Measurements from ENCODE around the gene SMYD3.
"Not testable (repeated sequence)": the region's sequence is repeated elsewhere in the genome, so short reads cannot be mapped to it uniquely, and the experiment has no call there.

The SMYD3 gene

DNA sequence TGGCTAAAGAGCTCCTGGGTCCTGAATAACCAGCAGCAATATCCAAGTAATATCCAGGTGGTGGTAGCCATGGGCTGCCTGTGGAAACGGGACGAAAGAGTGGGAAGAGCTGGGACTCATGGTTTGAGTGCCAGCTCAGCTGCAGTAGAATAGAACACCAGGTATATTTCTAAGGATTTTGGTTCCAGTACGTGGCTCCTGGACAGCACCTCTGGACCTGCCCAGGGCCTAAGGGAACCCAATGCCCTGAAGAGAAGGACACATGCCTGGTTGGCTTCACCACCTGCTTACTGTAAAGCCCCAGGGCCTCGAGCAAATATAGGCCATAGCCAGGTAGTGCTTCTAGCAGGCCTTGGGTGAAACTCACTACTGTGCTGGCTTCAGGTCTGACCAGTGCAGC lies 785.6 kb downstream of the SMYD3 start:
- no peak for DNase-seq

DNA sequence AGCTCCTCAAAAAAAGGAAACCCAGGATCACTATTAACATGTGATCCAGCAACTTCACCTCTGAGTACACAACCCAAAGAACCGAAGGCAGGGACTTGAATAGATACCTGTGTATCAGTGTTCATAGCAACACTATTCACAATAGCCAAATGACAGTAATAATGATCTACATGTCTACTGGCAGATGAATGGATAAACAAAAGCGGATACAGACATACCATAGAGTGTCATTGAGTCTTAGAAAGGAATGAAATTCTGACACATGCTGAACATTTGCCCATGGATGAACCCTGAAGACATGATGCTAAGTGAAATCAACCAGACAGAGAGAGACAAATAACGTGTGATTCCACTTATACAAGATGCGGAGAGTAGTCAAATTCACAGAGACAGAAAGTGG lies 788.1 kb downstream of the SMYD3 start:
- no peak for DNase-seq

DNA sequence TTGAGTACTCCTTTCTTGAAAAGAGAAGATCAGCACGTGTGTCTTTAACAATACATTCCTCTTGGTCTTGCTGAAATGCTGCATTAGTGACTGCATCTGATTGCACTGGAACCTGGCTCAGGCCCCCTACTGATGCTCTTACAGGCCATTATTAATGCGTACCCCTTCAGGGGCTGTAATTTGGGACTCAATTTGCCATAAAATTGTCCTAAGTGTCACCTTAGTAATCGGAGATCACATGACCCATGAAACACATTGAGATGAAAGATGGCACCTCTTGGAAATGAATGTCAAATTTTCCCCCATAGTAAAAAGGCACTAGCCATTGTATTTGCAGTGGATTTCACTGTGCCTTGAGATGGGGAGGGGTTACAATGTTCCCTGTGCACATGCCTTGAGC lies 789.0 kb downstream of the SMYD3 start:
- DNase-seq, result no peak

DNA sequence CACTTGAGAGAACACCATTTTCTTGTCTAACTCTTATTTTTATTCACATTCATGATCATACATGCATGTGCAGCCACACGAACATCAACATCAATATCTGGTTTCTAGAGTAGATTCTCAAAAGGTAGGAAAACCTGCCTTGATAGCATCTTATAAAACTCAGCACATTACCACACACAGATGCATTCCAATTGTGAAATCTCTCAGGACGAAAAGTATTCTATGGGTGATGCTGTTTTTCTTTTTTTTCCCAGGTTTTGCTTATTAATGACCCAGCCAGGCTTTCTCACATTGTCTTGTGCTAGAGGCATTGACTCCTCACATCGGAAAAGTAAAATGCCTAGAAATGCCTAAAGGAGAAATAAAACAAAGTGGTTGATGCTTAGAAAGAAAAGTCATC lies 789.5 kb downstream of the SMYD3 start:
- no peak for DNase-seq

DNA sequence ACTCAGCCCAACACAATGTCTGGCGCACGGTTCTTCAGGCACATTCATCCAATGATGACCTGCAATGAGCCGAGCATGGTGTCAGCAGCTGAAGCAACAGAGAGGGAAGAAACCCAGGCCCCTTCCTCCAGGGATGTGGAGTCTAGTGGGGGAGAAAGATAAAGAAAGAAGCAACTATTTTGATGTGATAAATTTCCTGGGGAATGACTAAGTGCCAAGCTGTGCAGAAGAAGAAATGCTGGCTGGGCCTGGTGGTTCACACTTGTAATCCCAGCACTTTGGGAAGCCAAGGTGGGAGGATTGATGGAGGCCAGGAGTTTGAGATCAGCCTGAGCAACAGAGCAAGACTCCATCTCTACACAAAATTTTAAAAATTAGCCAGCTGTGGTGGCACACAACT lies 790.5 kb downstream of the SMYD3 start:
- DNase-seq, result no peak

DNA sequence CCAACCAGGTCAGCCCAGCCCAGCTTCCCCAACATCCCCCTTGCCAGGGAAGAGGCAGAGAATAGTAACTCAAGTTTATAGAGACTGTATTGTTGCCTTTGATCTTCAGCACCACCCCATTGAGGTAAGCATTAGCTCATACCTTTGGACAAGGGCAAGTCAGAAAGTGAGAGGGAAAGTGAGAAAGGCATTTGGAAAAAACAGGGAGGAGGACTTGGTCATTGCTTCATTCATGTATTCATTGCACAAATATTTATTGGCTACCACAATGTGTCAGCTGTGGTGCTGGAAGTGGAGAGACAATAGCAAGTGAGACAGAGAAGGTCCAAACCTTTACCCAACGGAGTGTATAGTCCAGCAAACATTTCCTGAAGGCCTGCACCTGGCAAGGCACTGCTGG lies 791.1 kb downstream of the SMYD3 start:
- DNase-seq, result no peak

DNA sequence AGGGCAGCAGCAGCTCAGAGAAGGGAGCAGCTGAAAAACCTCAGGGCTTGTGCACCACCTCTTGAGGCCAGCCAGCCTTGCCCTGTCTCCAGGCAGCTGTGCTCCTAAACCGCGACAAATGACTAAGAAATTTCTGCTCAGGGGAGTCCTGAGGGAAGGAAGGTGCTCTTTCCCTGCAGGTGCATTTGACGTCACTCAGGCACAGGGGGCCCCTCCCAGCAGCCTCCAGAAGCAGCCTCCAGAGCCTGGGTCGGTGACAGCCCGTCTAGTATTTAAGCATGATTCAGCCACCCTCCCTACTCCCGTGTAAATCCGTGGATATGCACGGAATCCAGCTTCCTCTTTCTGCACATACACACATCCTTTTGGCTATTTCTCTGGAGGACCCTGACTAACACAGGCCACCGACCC lies 791.8 kb downstream of the SMYD3 start:
- DNase-seq, result no peak

DNA sequence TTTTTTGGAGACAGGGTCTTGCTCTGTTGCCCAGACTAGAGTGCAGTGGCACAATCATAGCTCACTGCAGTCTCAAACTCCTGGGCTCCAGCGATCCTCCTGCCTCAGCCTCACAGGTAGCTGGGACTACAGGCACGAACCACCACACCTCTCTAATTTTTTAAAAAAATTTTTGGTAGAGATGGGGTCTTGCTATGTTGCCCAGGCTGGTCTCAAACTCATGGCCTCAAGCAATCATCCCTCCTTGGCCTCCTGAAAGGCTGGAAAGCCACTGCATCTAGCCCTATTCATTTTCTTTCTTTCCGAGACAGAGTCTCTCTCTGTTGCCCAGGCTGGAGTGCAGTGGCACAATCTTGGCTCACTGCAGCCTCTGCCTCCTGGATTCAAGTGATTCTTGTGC lies 793.1 kb downstream of the SMYD3 start:
- not testable (repeated sequence) for DNase-seq

DNA sequence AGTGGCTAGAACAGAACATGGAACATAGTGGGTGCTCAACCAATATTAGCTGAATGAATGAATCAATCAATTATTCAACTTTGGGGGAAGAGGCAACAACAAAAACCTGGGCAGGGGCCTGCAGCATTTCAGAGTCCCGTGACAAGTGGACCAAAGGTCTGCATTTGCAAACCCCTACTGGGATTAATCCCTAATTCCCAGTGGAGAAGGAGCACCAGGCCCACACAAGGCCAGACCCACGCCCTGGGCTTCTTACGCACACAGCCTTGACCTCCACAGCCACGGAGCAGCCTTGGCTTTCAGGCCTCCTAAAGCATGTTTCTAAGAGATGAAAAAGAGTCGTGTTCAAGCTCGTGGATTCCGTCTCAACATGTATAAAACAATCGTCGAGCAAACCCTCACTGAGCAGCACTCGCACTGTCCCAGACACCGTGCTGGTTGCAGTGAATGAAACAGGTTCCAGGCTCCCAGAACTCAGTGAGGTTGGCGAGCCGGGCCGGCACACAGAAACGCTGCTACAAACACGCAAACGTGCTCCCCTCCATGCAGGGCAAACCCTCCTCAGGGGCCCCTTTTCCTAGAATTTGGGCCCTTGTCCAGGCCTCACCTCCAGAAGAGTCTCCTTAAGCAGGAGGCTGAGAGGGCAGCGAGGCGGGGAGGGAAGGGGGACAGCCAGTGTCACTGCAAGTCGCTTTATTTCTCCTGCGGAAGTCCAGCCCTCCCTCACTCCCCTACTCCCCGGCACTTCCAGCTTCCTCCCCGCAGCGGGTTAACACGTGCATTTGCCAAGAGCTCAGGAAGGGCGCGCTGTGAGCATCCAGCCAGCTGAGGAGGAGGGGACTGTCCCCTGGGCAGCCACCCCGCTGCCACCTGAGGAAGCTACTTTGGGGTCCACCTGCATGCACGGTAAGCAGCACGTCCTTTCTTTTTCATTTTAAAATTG lies 795.8 kb downstream of the SMYD3 start:
- no peak for DNase-seq

DNA sequence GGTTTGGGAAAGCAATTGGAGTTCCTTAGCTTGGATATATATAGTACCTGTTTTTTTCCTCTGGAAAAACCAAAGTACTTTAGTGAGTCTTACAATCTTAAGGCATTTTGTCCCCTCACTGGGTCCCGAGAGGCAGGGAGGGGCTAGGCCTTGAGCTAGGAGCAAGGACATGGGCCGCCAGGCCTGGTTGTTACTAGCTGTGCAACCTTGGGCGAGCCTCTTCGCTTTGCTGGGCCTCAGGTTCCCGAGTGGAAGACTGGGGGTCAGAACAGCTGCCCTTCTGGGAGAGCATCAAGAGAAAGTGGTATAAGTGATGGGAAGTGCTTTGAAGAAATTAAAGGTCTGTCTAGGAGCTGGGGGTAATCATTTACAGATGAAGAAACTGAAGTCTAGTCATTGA lies 799.1 kb downstream of the SMYD3 start:
- DNase-seq, result no peak

DNA sequence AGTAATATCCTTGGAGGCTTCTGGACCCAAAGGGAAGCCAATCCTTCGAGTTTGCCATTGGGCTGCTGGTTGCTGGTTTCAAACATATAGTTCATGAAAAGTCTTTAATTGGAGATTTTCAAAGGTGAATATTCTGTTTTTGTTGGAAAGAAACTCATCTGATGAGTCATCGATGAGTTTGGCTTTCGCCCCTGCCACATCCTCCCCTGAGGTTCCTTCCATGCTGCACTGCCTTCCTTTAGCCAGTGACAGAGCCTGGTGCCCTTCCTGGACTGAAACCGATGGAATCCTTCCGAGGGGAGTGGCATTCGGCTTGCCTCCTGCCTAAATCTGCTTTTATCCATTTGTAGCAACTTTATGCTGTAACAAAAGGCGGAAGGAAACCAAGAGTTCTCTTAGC lies 802.3 kb downstream of the SMYD3 start:
- no peak for DNase-seq

DNA sequence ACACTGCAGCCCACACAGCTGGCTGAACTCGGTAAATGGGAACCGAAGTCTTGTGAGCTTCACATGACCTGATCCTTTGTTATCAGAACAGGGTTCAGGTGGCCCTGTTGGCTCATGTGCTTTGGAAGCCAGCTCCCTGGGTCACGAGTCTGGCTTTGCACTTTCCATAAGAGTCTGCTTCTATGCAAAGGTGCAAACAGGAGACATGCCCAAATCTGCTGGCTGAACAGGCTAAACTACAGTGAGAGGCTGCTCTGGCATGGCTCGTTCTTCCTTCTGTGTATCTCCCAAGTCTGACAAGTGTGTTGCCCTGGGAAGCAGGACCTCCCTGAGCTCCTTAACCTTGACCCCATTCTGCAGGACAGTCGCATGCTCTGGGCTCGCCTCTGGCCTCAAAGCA lies 802.7 kb downstream of the SMYD3 start:
- no peak for DNase-seq

DNA sequence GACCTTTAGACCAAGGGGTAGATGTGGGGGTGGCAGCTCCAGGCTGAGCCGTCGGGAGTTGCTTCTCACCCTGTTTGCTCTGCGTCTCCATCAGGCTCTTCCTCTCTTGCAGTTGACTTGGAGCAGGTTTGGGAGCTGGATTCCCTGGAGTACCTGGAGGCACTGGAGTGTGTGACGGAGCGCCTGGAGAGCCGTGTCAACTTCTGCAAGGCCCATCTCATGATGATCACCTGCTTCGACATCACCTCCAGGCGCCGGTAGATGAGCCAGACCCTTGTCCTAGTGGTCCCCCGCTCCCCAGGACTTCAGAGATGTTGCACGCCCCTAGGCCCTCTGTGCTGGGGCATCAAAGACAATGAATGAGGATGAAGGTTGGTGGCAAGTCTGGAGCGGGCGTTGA lies 804.7 kb downstream of the SMYD3 start:
- DNase-seq, result no peak

DNA sequence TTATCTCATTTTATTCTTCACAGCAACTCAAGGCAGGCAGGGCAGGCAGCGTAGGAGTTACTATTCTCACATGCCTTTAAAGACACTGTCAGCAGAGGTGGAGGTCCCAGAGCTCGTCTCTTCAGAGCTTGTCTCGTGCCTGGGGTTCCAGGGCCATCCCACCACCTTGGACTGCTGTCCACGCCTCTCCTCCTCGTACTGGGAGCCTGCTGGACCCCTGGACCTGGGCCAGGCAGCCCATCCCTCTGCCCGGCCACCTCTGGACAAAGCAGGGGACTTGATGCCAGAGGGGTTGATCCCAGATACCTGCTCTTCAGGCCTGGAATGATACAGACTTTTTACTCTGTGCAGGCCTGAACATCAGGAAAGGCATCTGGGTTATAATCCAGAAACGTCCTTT lies 805.4 kb downstream of the SMYD3 start:
- no peak for DNase-seq

DNA sequence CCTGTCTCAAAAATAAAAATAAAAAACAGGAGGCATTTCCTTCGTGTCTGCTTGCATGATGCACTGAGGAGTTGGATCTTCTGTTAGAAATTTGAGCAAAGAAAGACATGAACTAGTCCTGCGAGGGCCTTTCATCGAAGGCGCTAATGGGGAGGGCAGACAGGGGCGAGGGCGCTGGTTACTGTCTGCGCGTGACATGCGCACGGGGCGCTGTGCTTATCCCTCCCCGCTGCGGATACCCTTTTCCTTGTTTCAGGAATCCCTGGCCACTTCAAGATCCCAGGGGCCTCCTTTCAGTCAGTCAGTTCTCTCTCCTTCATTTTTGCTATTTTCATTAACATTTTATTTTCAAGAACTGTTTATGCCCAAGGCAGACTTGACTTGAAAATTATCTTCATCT lies 806.4 kb downstream of the SMYD3 start:
- no peak for DNase-seq

All from NCI-H2171 (cell line).